Measurements from ENCODE around the gene TMEM52. TPM values are rescaled to one million over a fixed set of nuclear protein-coding genes. Genes with fewer than 3 reads are reported as not detected.

TMEM52 gene
- total and polyA plus RNA-seq, 2 of the 8 experiments (the other 6 are each of a cell fraction or from before 2014, with no cell fraction given) = 14.6 to 30.2 TPM

GRCh38 chr1:1941868-1942752, 23.0 kb upstream of the TMEM52 start:
- DNase-seq (ENCODE audit: low read depth in 1 of 2, low spot score in 2 of 2) = no peak
- WGBS, 2 experiments (ENCODE audit: extremely low coverage in 1 of 2, insufficient coverage in 1 of 2, insufficient read length in 1 of 2, insufficient replicate concordance in 2 of 2, low coverage in 1 of 2, low lambda C conversion rate in 2 of 2, missing lambda C conversion rate in 1 of 2) = 91% methylated on average over 36 of the region's 39 CpGs; no CpG with 5 or more reads in 1 of the 2 experiments
- no peak overlapping the region for H3K27ac ChIP-seq (ENCODE audit: low read depth, low read length)
- peaks cover 0 to 4% of the 10 kb centered on the region in 2 experiments; a peak in 1 of 4 replicates for H3K9me3 ChIP-seq (ENCODE audit: insufficient read depth in 2 of 2, low read depth in 1 of 2, low read length in 1 of 2)
- no peak overlapping the region for H3K23ac ChIP-seq (ENCODE audit: insufficient read length)
- no peak overlapping the region for H2BK15ac ChIP-seq (ENCODE audit: low read length)
- no peaks in the 10 kb centered on the region for H3K36me3 ChIP-seq (ENCODE audit: control insufficient read depth in 2 of 4, insufficient read depth in 4 of 4, low read length in 3 of 4)
- H3K23me2 ChIP-seq (ENCODE audit: low read depth, low read length) = peaks cover 6% of the 10 kb centered on the region; the same call in 1 of the 2 replicates
- H3K79me2 ChIP-seq (ENCODE audit: control insufficient read depth in 1 of 2, insufficient read depth in 2 of 2, low read length in 2 of 2) = no peaks in the 10 kb centered on the region
- no peak overlapping the region for H3K18ac ChIP-seq (ENCODE audit: extremely low read depth, low read length)
- no peaks in the 10 kb centered on the region for H3K27me3 ChIP-seq (replicated peaks in 1 of 4; ENCODE audit: control insufficient read depth in 3 of 4, extremely low read depth in 1 of 4, insufficient read depth in 3 of 4, low read length in 3 of 4)
- no peak overlapping the region for H4K5ac ChIP-seq (ENCODE audit: insufficient read length, low read depth, low read length)
- FAIRE-seq = no peak
- H3K79me1 ChIP-seq (ENCODE audit: low read depth, low read length) = no peaks in the 10 kb centered on the region
- H3K4me3 ChIP-seq (ENCODE audit: extremely low read depth in 1 of 4, insufficient read depth in 2 of 4, low read depth in 3 of 4, low read length in 4 of 4) = no peak overlapping the region
- H3K9ac ChIP-seq (replicated peaks in 1 of 4; ENCODE audit: extremely low read depth in 1 of 4, low read depth in 3 of 4, low read length in 3 of 4) = no peak overlapping the region
- CTCF ChIA-PET (ENCODE audit: partially characterized antibody) = interaction anchor here (1.3 to 9.3 kb wide), 11 partner anchors 10 to 101 kb away, joined by 3 to 145 read pairs (median 11); no protein-coding TSS in a partner anchor
- H4K8ac ChIP-seq (ENCODE audit: extremely low read depth, insufficient read depth, low read length) = peak overlapping the region; percentile 89; the same call in 1 of the 2 replicates
- peaks cover 0 to 2% of the 10 kb centered on the region in 2 experiments for H4K20me1 ChIP-seq (replicated peaks in 1 of 2; ENCODE audit: control insufficient read depth in 1 of 2, insufficient read depth in 2 of 2, low read length in 2 of 2)
- peaks cover 0 to 2% (median 0%) of the 10 kb centered on the region in 4 experiments; a peak in 2 of 7 replicates for H3K4me1 ChIP-seq (replicated peaks in 1 of 4; ENCODE audit: control insufficient read depth in 3 of 4, insufficient read depth in 4 of 4, low read length in 3 of 4)
- H3K56ac ChIP-seq (replicated peaks; ENCODE audit: insufficient read length, low read depth, low read length) = no peak overlapping the region
- POLR2A ChIA-PET (ENCODE audit: partially characterized antibody) = interaction anchor here (0.5 to 1.6 kb wide), 3 partner anchors 12 to 107 kb away, joined by 3 to 4 read pairs (median 3); no protein-coding TSS in a partner anchor
- no peak for TF ChIP-seq SIN3A (conservative IDR thresholded peaks at IDR 0.05 in 1 of 2, IDR thresholded peaks at IDR 0.05 in 1 of 2; ENCODE audit: low read depth in 1 of 2, low read length in 2 of 2)
- H2BK20ac ChIP-seq (ENCODE audit: low read length) = no peak overlapping the region
- H2BK5ac ChIP-seq (ENCODE audit: low read depth, low read length) = no peak overlapping the region
- H2AFZ ChIP-seq (ENCODE audit: low read length) = no peak overlapping the region
- no peak overlapping the region for H2BK120ac ChIP-seq (replicated peaks; ENCODE audit: low read depth, low read length)
- 0 out of 2 replicates have a peak overlapping the region, but pooled peaks have one; percentile 11 for H2AK5ac ChIP-seq (ENCODE audit: low read depth, low read length)
- no peak overlapping the region for H4K91ac ChIP-seq (replicated peaks; ENCODE audit: insufficient read length, low read length)
- H3K4me2 ChIP-seq (ENCODE audit: insufficient read depth in 1 of 2, low read depth in 2 of 2, low read length in 2 of 2) = no peak overlapping the region
- H3K4ac ChIP-seq (replicated peaks; ENCODE audit: insufficient read length, low read depth, low read length) = no peak overlapping the region
- H3K14ac ChIP-seq (ENCODE audit: insufficient read length) = no peak overlapping the region
- H2BK12ac ChIP-seq (ENCODE audit: low read depth, low read length) = no peak overlapping the region

Measured in H1 (cell line).